ENCODE results near the gene SLC49A4.

GRCh38 chr3:122875547-122876127, 80.8 kb downstream of the SLC49A4 start:
- TF ChIP-seq CTCF (IDR thresholded peaks at IDR 0.05): no peak
- TF ChIP-seq ZFX (IDR thresholded peaks at IDR 0.05; ENCODE audit: borderline replicate concordance): no peak
